SU-DHL-6 (cell line): ENCODE results near the gene CHCHD3.

Source experiments
- H2AFZ ChIP-seq: fragments of 200-600 bp; sonication (generic); 2 replicates; pipeline ENCODE4 v1.6.1; 2014; ENCODE audit warnings: low read depth, mild to moderate bottlenecking, moderate library complexity, mixed read lengths, antibody characterized with exemption, low read length; ENCODE audit not compliant: severe bottlenecking
- H3F3A ChIP-seq: fragments of 200-600 bp; shearing (Covaris generic); 2 replicates; pipeline ENCODE4 v1.6.0; 2016; ENCODE audit warnings: antibody characterized with exemption, mild to moderate bottlenecking; ENCODE audit not compliant: insufficient read depth
- H3K27ac ChIP-seq: fragments of 200-600 bp; sonication (generic); 2 replicates; pipeline ENCODE4 v1.5.1; 2016; ENCODE audit warnings: low read depth, mild to moderate bottlenecking, low read length, moderate library complexity, mixed read lengths
- H3K27me3 ChIP-seq: fragments of 200-600 bp; sonication (generic), shearing (Covaris generic); 2 replicates; pipeline ENCODE4 v1.6.0; 2014; ENCODE audit warnings: mild to moderate bottlenecking, low read length
- H3K36me3 ChIP-seq: fragments of 200-600 bp; sonication (generic); 2 replicates; pipeline ENCODE4 v1.6.1; 2014; ENCODE audit warnings: mild to moderate bottlenecking, low read length, mixed read lengths
- H3K4me2 ChIP-seq: fragments of 300-600, 200-600 bp; shearing (Covaris generic), sonication (generic); 2 replicates; pipeline ENCODE4 v1.6.0; 2014; ENCODE audit warnings: low read length, low read depth, mild to moderate bottlenecking; ENCODE audit not compliant: poor library complexity, severe bottlenecking
- H3K4me3 ChIP-seq: fragments of 200-600 bp; sonication (generic); 2 replicates; pipeline ENCODE4 v1.5.1; 2014; ENCODE audit warnings: antibody characterized with exemption, low read length, mild to moderate bottlenecking, mixed read lengths; ENCODE audit not compliant: insufficient read depth, poor library complexity, severe bottlenecking
- H3K79me2 ChIP-seq: fragments of 200-600 bp; sonication (generic); 2 replicates; pipeline ENCODE4 v1.6.1; 2014; ENCODE audit warnings: mild to moderate bottlenecking, low read length, moderate library complexity; ENCODE audit not compliant: insufficient read depth
- H3K9ac ChIP-seq: fragments of 200-600 bp; sonication (generic); 2 replicates; pipeline ENCODE4 v1.7.0; 2014; ENCODE audit warnings: mild to moderate bottlenecking, low read length
- H3K9me2 ChIP-seq: fragments of 200-600 bp; sonication (generic); replicated peaks from 2 replicates; pipeline ENCODE4 v1.6.1; 2014; ENCODE audit warnings: low read length; ENCODE audit not compliant: insufficient read depth
- H3K9me3 ChIP-seq: fragments of 200-600 bp; sonication (generic); 2 replicates; pipeline ENCODE4 v1.6.1; 2014; ENCODE audit warnings: low read length, mixed read lengths; ENCODE audit not compliant: insufficient read depth
- H4K20me1 ChIP-seq: fragments of 200-600 bp; sonication (generic); 2 replicates; pipeline ENCODE4 v1.6.1; 2014; ENCODE audit warnings: low read depth, mild to moderate bottlenecking, antibody characterized with exemption, low read length, moderate library complexity, mixed read lengths
- EZH2phosphoT487 ChIP-seq: fragments of 200-600 bp; sonication (generic), shearing (Covaris generic); conservative IDR thresholded peaks from 2 replicates; pipeline ENCODE4 v1.6.1; 2018; ENCODE audit warnings: mild to moderate bottlenecking, antibody characterized with exemption, low read length, moderate library complexity, mixed read lengths
- TF ChIP-seq, protein P1 (sequence below): fragments of 200-600 bp; sonication (generic); IDR thresholded peaks from one replicate; pipeline ENCODE4 v1.5.1; 2017; ENCODE audit warnings: antibody characterized with exemption, mild to moderate bottlenecking, low read length, moderate library complexity; ENCODE audit not compliant: insufficient read depth, poor library complexity, severe bottlenecking

Gene CHCHD3

DNA sequence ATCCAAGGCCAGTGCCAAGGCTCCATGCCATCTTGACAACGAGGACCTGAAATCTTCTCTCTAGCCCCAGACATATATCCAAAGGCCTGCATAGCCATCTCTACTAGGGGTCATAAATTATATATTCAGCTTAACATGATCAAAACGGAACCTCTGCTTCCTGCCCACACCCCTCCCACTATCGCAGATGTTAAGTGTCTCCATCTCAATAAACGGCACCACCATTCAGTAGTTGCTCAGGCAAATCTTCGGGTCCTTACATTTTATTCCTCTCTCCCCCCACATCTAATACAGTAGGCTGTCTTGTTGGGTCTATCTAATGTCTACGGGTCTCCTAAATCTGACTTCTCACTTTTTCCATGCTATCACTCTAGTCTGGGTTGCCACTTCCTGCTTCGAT is 304.5 kb downstream of the CHCHD3 start:
- Histone ChIP-seq H4K20me1 (no peaks in the 10 kb centered on the region), H3K9me2 (no peaks in the 10 kb centered on the region), H3K4me2 (no peak overlapping the region), H3K36me3 (no peaks in the 10 kb centered on the region), H3K27me3 (no peaks in the 10 kb centered on the region), H3F3A (no peaks in the 10 kb centered on the region), H3K4me3 (no peak overlapping the region), H2AFZ (no peak overlapping the region), H3K9me3 (no peaks in the 10 kb centered on the region), H3K27ac (no peak overlapping the region), H3K9ac (no peak overlapping the region), H3K79me2 (no peaks in the 10 kb centered on the region)
- TF ChIP-seq EZH2phosphoT487, result no peak
- TF ChIP-seq, protein P1, sequence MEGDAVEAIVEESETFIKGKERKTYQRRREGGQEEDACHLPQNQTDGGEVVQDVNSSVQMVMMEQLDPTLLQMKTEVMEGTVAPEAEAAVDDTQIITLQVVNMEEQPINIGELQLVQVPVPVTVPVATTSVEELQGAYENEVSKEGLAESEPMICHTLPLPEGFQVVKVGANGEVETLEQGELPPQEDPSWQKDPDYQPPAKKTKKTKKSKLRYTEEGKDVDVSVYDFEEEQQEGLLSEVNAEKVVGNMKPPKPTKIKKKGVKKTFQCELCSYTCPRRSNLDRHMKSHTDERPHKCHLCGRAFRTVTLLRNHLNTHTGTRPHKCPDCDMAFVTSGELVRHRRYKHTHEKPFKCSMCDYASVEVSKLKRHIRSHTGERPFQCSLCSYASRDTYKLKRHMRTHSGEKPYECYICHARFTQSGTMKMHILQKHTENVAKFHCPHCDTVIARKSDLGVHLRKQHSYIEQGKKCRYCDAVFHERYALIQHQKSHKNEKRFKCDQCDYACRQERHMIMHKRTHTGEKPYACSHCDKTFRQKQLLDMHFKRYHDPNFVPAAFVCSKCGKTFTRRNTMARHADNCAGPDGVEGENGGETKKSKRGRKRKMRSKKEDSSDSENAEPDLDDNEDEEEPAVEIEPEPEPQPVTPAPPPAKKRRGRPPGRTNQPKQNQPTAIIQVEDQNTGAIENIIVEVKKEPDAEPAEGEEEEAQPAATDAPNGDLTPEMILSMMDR, result no peak

DNA sequence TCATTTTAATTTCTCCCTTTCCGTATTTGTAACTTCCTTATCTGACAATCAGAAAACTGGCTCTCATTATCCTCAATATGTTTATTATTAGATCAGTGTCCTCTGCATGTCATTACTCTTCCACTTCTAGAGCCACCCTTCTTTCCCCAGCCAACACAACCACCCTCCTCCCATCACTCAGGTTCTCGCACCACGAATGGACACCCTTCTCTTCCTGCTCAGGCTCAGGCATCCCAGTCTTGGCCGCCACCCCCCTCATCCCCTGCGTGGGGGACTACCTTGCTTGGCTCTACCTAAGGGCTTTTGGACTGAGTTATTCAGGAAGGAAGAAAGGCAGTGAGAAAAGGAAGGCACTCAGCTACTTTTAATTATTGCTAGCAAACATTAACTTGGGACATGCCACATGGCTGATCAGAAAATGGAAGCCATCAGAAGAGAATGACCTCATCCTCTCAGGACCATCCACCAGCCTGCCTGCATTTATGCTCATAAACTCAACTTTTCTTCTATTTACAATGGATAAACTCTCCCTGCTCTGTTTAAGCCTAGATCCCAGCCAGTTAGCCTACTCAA is 305.8 kb downstream of the CHCHD3 start:
- Histone ChIP-seq H3K4me2 (no peak overlapping the region), H3F3A (no peaks in the 10 kb centered on the region), H3K36me3 (no peaks in the 10 kb centered on the region), H2AFZ (no peak overlapping the region), H3K9ac (no peak overlapping the region), H3K79me2 (no peaks in the 10 kb centered on the region), H3K9me3 (no peaks in the 10 kb centered on the region), H4K20me1 (no peaks in the 10 kb centered on the region), H3K27ac (no peak overlapping the region), H3K27me3 (no peaks in the 10 kb centered on the region), H3K4me3 (no peak overlapping the region), H3K9me2 (no peaks in the 10 kb centered on the region)
- TF ChIP-seq, protein P1, result no peak
- TF ChIP-seq EZH2phosphoT487, result no peak

DNA sequence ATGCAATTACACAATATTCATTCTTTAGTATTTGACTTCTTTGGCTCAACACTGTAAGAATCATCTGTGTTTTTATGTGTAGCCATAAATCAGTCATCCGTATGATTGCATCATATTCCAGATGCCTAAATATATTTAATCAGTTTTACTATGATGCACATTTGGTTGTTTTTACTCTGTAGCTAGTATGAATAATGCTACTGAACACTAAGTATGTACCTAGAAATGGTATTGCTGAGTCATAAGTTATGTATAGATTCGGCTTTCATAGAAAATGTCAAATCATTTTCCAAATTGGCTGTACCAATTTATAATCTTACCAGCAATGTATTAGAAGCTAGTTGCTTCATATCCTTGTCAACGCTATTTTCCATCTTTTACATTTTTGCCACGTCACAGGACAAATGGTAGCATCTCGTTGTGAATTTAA is 308.3 kb downstream of the CHCHD3 start:
- TF ChIP-seq, protein P1, result no peak
- TF ChIP-seq EZH2phosphoT487, result no peak

More for the DNA sequence above, 308.3 kb downstream of the CHCHD3 start:
- Histone ChIP-seq H3K79me2 (no peaks in the 10 kb centered on the region), H3K4me3 (no peak overlapping the region), H2AFZ (no peak overlapping the region), H3K9ac (no peak overlapping the region), H3K27ac (no peak overlapping the region), H3K36me3 (no peaks in the 10 kb centered on the region), H4K20me1 (no peaks in the 10 kb centered on the region), H3K27me3 (no peaks in the 10 kb centered on the region), H3K9me3 (peaks cover 10% of the 10 kb centered on the region; the same call in 1 of the 2 replicates), H3K4me2 (no peak overlapping the region), H3K9me2 (no peaks in the 10 kb centered on the region), H3F3A (no peaks in the 10 kb centered on the region)
